Nephron (organoid): ENCODE results near the gene PERM1.

Experiments used
- H3K27ac Mint-ChIP-seq, 3 experiments: 2 replicates each; pipeline ENCODE4 v1.8.0; 2020; ENCODE audit warnings: mixed read lengths in 3 of 3, mild to moderate bottlenecking in 2 of 3, moderate library complexity in 1 of 3
- H3K27me3 Mint-ChIP-seq: 2 replicates; pipeline ENCODE4 v1.8.0; 2021; ENCODE audit warnings: low read depth, mild to moderate bottlenecking, moderate library complexity, mixed read lengths
- H3K36me3 Mint-ChIP-seq: 2 replicates; pipeline ENCODE4 v1.8.0; 2020; ENCODE audit warnings: low read depth, mixed read lengths
- H3K4me1 Mint-ChIP-seq: 2 replicates; pipeline ENCODE4 v1.8.0; 2020; ENCODE audit warnings: mixed read lengths
- H3K4me3 Mint-ChIP-seq, 3 experiments: 2 replicates each; pipeline ENCODE4 v1.8.0; 2020; ENCODE audit warnings: mild to moderate bottlenecking in 3 of 3, mixed read lengths in 3 of 3, moderate library complexity in 2 of 3
- H3K9me3 Mint-ChIP-seq: 2 replicates; pipeline ENCODE4 v1.8.0; 2020; ENCODE audit warnings: mixed read lengths
- CTCF ChIP-seq, 3 experiments: fragments of 200-600 bp; sonication (generic); IDR thresholded peaks; one replicate each; pipeline ENCODE4 v1.5.0; 2021; ENCODE audit warnings: antibody characterized with exemption in 3 of 3; ENCODE audit not compliant: unreplicated experiment in 3 of 3

Gene PERM1

DNA sequence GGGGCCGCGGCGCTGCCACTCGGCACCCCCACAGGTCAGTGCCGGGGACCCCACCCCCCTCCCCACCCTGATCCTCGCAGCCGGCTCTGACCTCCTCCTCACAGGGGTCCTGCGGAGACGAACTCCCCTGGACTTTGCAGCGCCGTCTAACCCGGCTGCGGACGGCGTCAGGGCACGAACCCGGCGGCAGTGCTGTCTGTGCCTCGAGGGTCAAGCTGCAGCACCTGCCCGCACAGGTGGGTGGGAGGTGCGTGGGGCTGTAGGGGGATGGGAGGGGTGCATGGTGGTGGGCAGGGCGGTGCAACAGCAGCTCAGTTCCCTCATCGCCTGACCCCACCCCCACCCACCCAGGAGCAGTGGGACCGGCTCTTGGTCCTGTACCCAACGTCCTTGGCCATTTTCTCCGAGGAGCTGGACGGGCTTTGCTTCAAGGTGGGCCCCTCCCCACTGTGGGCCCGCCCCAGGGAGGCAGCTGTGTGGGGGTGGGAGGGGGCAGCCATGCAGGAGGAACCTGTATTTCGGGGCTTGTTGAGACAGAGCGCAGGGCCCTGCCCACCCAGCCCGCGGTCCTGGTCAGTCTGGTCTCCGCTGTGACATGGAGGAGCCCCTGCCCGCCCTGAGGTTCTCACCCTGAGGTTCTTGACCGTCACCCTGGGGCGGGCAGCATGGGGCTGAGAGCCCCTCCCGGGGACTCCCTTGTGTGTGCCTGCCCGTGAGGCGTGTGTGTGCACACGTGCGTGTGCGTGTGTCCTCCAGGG, 10.7 kb downstream of the PERM1 start:
- no peak overlapping the region for H3K4me3 Mint-ChIP-seq
- no peaks in the 10 kb centered on the region for H3K36me3 Mint-ChIP-seq
- no peaks in the 10 kb centered on the region for H3K9me3 Mint-ChIP-seq
- H3K27ac Mint-ChIP-seq, result no peak overlapping the region
- H3K27me3 Mint-ChIP-seq, result peaks cover 62% of the 10 kb centered on the region
- no peak for TF ChIP-seq CTCF (IDR thresholded peaks at IDR 0.05; ENCODE audit: unreplicated experiment in 3 of 3)
- H3K4me1 Mint-ChIP-seq, result no peaks in the 10 kb centered on the region

GRCh38 chr1:970242-970972, 11.5 kb downstream of the PERM1 start:
- Mint-ChIP-seq H3K9me3 (no peaks in the 10 kb centered on the region), H3K36me3 (no peaks in the 10 kb centered on the region)

GRCh38 chr1:969260-969855, 12.5 kb downstream of the PERM1 start:
- Mint-ChIP-seq H3K4me3 (peak overlapping the region in 2 of 3 experiments; percentile 8 to 27), H3K27ac (no peak overlapping the region), H3K4me1 (no peaks in the 10 kb centered on the region), H3K36me3 (peaks cover 4% of the 10 kb centered on the region), H3K27me3 (peaks cover 49% of the 10 kb centered on the region), H3K9me3 (no peaks in the 10 kb centered on the region)
- TF ChIP-seq CTCF (IDR thresholded peaks at IDR 0.05; ENCODE audit: unreplicated experiment in 3 of 3), result no peak

More at GRCh38 chr1:970242-970972, 11.5 kb downstream of the PERM1 start:
- peaks cover 56% of the 10 kb centered on the region for H3K27me3 Mint-ChIP-seq
- no peak overlapping the region for H3K4me3 Mint-ChIP-seq
- H3K27ac Mint-ChIP-seq, result no peak overlapping the region
- H3K4me1 Mint-ChIP-seq, result no peaks in the 10 kb centered on the region
- TF ChIP-seq CTCF (IDR thresholded peaks at IDR 0.05; ENCODE audit: unreplicated experiment in 3 of 3), result no peak

- Mint-ChIP-seq H3K27me3 (peaks cover 40% of the 10 kb centered on the region), H3K9me3 (no peaks in the 10 kb centered on the region), H3K4me1 (no peaks in the 10 kb centered on the region), H3K36me3 (peaks cover 4% of the 10 kb centered on the region), H3K27ac (no peak overlapping the region), H3K4me3 (peak overlapping the region; percentile 21 to 48 (median 23))
- no peak for TF ChIP-seq CTCF (IDR thresholded peaks at IDR 0.05; ENCODE audit: unreplicated experiment in 3 of 3)
Observed at GRCh38 chr1:967466-968343, 14.2 kb downstream of the PERM1 start.

- Mint-ChIP-seq H3K27me3 (peaks cover 40% of the 10 kb centered on the region), H3K4me1 (no peaks in the 10 kb centered on the region), H3K4me3 (peak overlapping the region in 2 of 3 experiments; percentile 46 to 64), H3K36me3 (peaks cover 4% of the 10 kb centered on the region), H3K27ac (no peak overlapping the region), H3K9me3 (no peaks in the 10 kb centered on the region)
- TF ChIP-seq CTCF (IDR thresholded peaks at IDR 0.05; ENCODE audit: unreplicated experiment in 3 of 3), result no peak
Observed at GRCh38 chr1:966704-967300, 15.1 kb downstream of the PERM1 start.
